Activated T-cell treated with anti-CD3 and anti-CD28 coated beads, Interleukin-2, amount 50 U/mL, for 24 hours (primary cell): Measurements from ENCODE around the gene CHRNB1.

Experiments used
- DNase-seq: peaks from one replicate; pipeline ENCODE4 v3.0.0-alpha.2; 2020
- H3K27ac Mint-ChIP-seq: 2 replicates; pipeline ENCODE4 v1.8.0; 2020; ENCODE audit warnings: mild to moderate bottlenecking, mixed read lengths
- H3K27me3 Mint-ChIP-seq: 2 replicates; pipeline ENCODE4 v1.8.0; 2020; ENCODE audit warnings: mixed read lengths
- H3K36me3 Mint-ChIP-seq: 2 replicates; pipeline ENCODE4 v1.8.0; 2020; ENCODE audit warnings: low read depth, mixed read lengths
- H3K4me1 Mint-ChIP-seq: 2 replicates; pipeline ENCODE4 v1.8.0; 2020; ENCODE audit warnings: low read depth, mixed read lengths
- H3K4me3 Mint-ChIP-seq: 2 replicates; pipeline ENCODE4 v1.8.0; 2020; ENCODE audit warnings: mild to moderate bottlenecking, moderate library complexity, mixed read lengths
- H3K9me3 Mint-ChIP-seq: 2 replicates; pipeline ENCODE4 v1.8.0; 2020; ENCODE audit warnings: mixed read lengths

The CHRNB1 gene

DNA sequence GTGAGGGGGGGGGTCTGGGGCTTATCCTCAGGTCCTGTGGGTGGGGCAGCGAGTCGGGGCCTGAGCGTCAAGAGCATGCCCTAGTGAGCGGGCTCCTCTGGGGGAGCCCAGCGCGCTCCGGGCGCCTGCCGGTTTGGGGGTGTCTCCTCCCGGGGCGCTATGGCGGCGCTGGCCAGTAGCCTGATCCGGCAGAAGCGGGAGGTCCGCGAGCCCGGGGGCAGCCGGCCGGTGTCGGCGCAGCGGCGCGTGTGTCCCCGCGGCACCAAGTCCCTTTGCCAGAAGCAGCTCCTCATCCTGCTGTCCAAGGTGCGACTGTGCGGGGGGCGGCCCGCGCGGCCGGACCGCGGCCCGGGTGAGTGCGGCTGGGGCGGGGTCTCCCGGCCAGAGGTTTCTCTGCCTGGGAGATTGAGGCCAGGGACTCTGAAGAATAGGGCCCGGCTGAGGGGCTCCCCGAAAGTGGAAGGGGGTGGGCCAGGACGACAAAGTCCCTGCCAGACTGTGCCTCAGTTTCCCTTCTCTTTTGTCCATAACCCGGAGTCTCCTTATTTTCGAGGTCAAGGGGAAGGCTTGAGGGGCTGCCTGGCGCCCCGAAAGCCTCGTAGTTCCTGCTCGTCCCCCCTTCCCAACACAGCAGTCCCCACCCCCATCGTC lies 5.3 kb upstream of the CHRNB1 start, which contains the start of gene FGF11:
Gene FGF11 (plus strand): TSS at position 51 of the 651 bp plus-strand sequence. CDS start 109 bp downstream, at position 160.
- H3K27me3 Mint-ChIP-seq, result peaks cover 57% of the 10 kb centered on the region
- peaks cover 10% of the 10 kb centered on the region for H3K36me3 Mint-ChIP-seq
- no peak within 1 kb of the TSS for H3K27ac Mint-ChIP-seq
- no peak for DNase-seq
- H3K4me1 Mint-ChIP-seq, result peaks cover 49% of the 10 kb centered on the region
- no peaks in the 10 kb centered on the region for H3K9me3 Mint-ChIP-seq
- H3K4me3 Mint-ChIP-seq, result peak within 1 kb of the TSS; percentile 91

DNA sequence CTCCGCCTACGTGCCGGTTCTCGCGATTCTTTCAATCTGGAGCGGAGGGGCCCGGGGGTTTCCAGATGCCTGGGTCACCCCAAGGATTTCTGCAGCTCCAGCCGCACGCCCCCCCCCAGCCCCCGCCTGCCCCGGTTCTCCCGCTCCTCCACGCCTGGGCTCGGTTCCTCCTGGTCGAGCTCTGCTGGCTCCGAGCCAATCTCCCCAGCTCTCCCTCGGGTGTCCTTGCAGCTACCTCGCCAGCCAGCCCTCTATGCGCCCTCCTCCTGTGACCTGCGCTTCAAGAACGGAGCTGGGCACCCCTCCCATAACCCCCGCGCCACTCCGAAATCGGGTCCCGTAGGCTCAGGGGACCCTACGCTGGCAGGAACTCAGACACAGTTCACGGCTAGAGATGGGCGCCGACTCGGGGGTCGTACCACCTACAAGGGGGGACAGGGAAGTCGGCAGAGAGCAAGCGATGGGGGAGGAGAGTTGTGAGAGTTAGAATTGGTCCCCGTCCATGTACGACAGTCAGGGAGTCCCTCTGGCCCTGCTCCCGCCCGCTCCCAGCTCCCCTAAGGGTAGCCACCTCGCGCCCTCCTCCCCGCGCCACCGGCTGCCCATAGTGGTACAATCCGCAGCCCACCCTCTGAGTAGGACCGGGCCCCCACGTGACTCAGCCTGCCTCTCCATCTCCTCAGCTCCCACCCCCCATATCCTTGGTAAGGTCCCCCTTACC lies 4.6 kb upstream of the CHRNB1 start:
- Mint-ChIP-seq H3K9me3 (no peaks in the 10 kb centered on the region), H3K4me3 (peak overlapping the region; percentile 76), H3K27me3 (peaks cover 63% of the 10 kb centered on the region), H3K4me1 (peaks cover 51% of the 10 kb centered on the region), H3K36me3 (peaks cover 9% of the 10 kb centered on the region), H3K27ac (no peak overlapping the region)
- DNase-seq, result peak; percentile 49

DNA sequence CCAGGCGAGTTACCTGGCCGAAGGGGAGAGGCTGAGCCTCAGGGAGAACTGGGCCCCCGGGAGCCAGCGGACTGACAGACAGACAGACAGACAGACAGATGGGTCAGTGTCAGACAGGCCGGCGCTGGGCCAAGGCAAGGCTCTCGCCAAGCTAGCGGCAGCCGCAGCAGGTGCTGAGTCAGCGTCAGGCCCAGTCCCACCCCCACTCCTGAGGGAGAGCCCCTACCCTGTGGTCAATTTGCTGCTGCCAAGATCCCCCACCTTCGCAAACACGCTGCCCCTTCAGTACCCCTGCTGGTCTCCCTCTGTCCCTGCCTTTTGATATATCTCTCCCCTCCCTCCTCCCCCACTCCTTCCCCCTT lies 4.0 kb upstream of the CHRNB1 start:
- Mint-ChIP-seq H3K4me3 (peak overlapping the region; percentile 76), H3K36me3 (peaks cover 6% of the 10 kb centered on the region), H3K27me3 (peaks cover 68% of the 10 kb centered on the region), H3K9me3 (no peaks in the 10 kb centered on the region), H3K27ac (no peak overlapping the region), H3K4me1 (peaks cover 53% of the 10 kb centered on the region)
- DNase-seq, result peak; percentile 46

DNA sequence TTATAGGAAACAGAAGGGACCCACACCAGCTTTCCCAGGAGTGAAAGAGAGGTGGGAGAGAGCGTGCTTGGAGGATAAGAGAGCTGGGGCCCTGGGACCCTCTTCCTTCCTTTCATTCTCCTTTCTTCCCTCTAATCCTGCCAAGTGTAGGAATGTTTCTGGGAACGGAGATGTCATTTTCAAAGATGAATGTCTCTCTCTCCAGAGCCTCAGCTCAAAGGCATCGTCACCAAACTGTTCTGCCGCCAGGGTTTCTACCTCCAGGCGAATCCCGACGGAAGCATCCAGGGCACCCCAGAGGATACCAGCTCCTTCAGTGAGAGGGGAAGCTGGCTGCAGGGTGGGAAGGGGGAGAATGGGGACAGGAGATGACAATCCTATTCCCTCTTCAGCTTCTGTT lies 3.6 kb upstream of the CHRNB1 start:
- H3K4me3 Mint-ChIP-seq, result no peak overlapping the region
- peaks cover 6% of the 10 kb centered on the region for H3K36me3 Mint-ChIP-seq
- no peaks in the 10 kb centered on the region for H3K9me3 Mint-ChIP-seq
- peaks cover 51% of the 10 kb centered on the region for H3K4me1 Mint-ChIP-seq
- no peak overlapping the region for H3K27ac Mint-ChIP-seq
- no peak for DNase-seq
- peaks cover 73% of the 10 kb centered on the region for H3K27me3 Mint-ChIP-seq

DNA sequence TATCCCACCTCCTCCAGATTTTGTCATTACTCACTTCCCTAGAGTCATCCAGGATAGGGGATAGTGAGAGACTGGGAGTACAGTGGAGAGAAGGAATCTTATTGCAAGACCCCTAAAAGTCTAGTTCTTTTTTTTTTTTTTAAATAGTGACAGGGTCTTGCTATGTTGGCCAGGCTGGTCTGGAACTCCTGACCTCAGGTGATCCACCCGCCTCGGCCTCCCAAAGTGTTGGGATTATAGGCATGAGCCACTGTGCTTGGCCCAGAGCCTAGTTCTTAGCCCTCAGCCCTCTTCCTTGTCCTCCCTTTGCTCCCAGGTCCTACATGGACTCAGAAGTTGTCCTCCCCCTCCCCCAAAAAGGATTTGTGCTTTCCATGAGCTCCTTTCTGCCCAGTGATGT lies 2.7 kb upstream of the CHRNB1 start:
- Mint-ChIP-seq H3K36me3 (peaks cover 5% of the 10 kb centered on the region), H3K4me3 (no peak overlapping the region), H3K9me3 (no peaks in the 10 kb centered on the region), H3K4me1 (peaks cover 45% of the 10 kb centered on the region), H3K27ac (no peak overlapping the region), H3K27me3 (peaks cover 82% of the 10 kb centered on the region)
- no peak for DNase-seq

DNA sequence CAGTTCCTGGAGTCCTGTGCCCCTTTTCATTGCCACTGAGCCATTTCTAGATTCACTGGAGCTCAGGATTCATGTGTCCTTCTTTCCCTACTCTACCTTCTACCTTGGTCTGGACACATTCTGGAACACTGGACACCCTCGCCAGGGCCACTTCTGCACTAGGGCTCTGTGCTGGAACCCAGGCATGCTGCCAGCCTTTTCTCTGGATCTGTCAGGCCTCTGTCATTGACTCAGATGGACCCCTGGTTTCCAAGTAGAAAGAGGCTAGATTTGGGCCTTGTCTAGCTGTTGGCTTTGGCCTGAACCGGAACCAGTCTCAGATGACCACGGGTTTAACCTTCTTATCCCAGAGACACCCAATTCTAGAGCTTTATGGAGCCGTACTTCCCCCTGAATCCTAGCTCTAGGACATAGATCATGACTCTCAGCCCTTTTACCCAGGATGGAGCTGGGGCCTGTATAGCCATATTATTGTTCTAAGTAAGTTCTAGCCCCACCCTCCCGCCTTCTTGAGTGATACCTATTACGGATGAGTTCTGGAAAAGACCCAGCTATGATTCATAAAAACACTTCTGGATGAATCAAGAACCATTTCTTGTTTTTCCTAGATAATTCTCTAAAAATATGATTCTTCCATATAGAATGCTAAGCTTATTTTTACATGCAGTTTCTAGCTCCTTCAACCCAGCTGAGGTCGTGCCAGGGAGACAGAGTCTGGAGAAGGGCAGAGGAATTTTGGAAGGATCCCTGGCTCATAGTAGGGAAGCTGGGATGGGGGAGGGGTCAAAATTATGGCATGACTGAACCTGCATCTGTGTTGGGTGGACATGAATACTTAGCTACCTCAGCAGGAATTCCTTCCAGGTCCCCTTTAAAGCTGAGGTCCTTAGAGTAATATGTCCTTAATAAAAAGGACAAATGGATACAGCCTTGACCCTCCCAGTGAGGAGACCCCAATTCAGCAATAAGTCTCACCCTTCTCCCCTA lies 1.1 kb upstream of the CHRNB1 start:
- Mint-ChIP-seq H3K4me3 (no peak overlapping the region), H3K36me3 (no peaks in the 10 kb centered on the region), H3K4me1 (peaks cover 31% of the 10 kb centered on the region), H3K9me3 (no peaks in the 10 kb centered on the region), H3K27me3 (peaks cover 82% of the 10 kb centered on the region), H3K27ac (no peak overlapping the region)
- DNase-seq, result no peak

DNA sequence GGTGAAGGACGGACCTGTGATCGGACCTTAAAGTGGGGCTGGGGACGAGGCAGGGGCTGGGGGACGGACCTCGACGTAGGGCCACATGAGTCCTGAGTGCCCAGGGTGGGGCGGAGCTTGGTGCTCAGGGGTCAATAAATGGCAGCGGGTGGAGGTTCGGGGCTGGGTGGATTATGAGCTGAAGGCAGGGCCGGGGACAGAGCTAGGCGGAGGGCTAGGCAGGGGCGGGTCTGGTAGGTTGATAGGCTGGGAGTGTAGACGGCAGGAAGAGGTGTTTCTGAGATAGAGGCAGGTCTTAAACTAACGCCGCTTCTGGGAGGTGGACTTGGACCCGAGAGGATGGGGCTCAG lies 733 bp downstream of the CHRNB1 start:
- Mint-ChIP-seq H3K27ac (no peak overlapping the region), H3K4me1 (peaks cover 19% of the 10 kb centered on the region), H3K27me3 (peaks cover 69% of the 10 kb centered on the region), H3K9me3 (no peaks in the 10 kb centered on the region), H3K36me3 (no peaks in the 10 kb centered on the region), H3K4me3 (peak overlapping the region; percentile 66)
- DNase-seq, result peak; percentile 46

DNA sequence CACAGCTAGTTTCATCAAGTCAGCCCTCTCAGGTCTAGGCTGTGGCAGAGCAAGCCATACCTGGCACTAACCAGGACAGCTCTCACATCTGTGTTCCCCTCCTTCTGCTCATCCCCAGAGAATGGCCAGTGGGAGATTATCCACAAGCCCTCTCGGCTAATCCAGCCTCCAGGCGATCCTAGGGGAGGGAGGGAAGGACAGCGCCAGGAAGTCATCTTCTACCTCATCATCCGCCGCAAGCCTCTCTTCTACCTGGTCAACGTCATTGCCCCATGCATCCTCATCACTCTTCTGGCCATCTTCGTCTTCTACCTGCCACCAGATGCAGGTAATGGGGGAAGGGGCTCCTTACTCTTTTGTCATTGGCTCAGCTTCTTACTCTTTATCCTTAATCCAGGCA lies 3.6 kb downstream of the CHRNB1 start:
- DNase-seq, result no peak
- H3K27me3 Mint-ChIP-seq, result peaks cover 42% of the 10 kb centered on the region
- H3K4me1 Mint-ChIP-seq, result peaks cover 16% of the 10 kb centered on the region
- no peak overlapping the region for H3K4me3 Mint-ChIP-seq
- H3K36me3 Mint-ChIP-seq, result no peaks in the 10 kb centered on the region
- no peaks in the 10 kb centered on the region for H3K9me3 Mint-ChIP-seq
- H3K27ac Mint-ChIP-seq, result no peak overlapping the region

DNA sequence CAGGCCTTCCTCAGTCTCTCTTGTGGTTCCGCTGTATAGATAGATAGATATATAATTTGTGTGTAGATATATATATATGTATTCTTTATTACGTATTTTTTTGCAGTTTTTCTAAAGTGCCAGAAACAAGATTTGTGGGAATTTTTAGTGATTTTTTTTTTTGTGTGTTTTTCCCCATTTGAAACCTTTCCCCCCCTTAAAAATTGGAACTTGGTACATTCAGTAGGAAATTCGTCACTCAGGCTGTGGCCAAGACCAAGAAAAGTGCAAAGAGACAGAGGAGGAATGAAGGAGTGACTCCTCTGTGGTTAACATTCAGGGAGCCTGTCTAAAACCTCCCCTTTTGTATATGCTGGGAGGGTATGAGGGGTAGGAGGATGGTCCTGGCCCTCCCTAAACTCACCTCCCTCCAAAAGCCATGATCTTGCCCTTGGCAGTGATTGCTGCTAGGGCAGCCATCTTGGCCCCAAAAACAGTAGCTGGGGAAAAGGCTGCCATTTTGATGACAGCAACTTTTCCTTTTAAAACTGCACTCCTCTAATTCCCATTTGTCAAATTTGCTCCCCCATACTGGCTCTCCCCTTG lies 15.2 kb downstream of the CHRNB1 start:
- peaks cover 38% of the 10 kb centered on the region for H3K36me3 Mint-ChIP-seq
- H3K4me3 Mint-ChIP-seq, result no peak overlapping the region
- H3K27ac Mint-ChIP-seq, result no peak overlapping the region
- H3K9me3 Mint-ChIP-seq, result no peaks in the 10 kb centered on the region
- no peak for DNase-seq
- peaks cover 17% of the 10 kb centered on the region for H3K4me1 Mint-ChIP-seq
- H3K27me3 Mint-ChIP-seq, result no peaks in the 10 kb centered on the region

DNA sequence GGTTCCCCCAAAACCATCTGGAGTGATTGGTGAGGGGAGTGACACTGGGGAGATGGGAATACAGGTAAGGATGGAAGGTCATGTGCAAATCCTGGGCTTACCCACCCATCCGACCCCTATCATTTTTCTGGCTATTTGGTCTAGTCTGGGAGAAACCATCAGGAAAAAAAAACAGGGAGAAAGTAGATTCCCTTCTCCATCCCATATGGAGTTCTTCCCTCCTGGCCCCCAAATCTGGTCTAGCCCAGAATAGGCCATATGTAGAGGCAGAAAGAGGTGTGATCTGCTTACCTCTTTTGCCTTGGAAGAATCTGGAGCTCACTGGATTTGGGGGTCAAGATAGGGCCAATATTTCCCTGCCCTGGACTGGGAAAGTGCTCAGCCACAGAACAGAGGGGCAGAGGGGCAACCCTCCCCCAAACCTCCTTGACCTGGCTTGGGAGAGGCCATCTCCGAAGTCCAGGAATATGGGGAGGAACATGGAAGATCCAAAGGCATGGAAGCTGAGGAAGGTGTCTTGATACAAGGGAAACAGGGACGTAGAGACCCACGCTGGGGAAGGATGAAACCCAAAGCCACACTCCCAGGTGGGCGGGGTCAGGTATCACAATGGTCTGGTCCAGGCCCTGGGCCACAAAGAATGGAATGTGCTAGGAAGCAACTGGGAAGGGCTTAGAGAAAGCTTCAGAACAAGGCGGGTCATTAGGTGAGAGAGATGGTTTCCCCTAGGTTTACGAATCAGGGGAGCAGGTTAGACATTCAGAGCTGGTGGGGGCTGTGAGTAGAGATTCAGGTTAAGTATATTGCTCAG lies 16.2 kb downstream of the CHRNB1 start:
- no peaks in the 10 kb centered on the region for H3K27me3 Mint-ChIP-seq
- H3K27ac Mint-ChIP-seq, result no peak overlapping the region
- DNase-seq, result no peak
- no peak overlapping the region for H3K4me3 Mint-ChIP-seq
- H3K4me1 Mint-ChIP-seq, result peaks cover 13% of the 10 kb centered on the region
- H3K9me3 Mint-ChIP-seq, result no peaks in the 10 kb centered on the region
- peaks cover 35% of the 10 kb centered on the region for H3K36me3 Mint-ChIP-seq

DNA sequence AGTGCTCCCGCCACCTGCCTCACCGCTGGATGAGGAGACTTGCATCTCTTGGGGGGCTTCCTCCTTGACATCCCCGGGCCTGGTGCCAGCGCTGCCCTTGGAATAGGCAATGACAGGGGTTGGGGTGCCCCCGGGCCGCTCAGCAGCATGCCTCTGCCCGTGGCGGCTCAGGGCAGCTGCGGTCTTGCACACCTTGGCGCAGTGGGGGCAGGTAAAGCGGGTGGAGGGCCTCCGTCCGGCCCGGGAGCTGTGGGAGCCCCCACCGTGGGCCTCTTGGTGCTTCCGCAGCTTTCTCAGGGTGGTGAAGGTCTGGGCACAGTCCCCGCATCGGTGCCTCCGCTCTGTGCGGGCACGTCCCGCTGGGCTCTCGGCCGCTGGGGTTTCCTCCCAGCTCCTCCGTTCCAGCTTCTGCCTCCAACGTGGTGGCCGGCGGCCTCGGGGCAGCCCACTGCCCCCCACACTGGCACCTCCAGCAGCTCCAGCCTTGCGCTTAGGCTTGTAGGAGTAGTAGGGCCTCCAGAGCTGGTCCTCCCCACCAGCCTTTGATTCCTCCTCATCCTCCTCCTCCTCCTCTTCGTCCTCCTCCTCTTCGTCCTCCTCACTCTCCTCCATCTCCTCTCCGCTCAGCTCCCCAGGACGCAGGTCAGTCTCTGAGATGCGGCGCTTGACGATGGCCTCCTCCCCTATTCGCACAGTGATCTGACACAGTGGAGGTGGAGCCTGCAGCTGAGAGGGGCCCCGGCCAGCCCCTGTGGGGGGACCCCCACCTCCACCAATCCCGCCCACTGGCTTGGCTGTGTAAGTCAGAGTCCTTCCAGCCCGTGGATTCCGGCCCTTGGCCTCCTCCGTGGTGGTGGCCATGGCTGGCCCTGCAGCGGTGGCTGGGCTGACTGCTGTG lies 17.9 kb downstream of the CHRNB1 start:
- peaks cover 13% of the 10 kb centered on the region for H3K4me1 Mint-ChIP-seq
- DNase-seq, result no peak
- H3K27ac Mint-ChIP-seq, result no peak overlapping the region
- H3K4me3 Mint-ChIP-seq, result no peak overlapping the region
- H3K9me3 Mint-ChIP-seq, result no peaks in the 10 kb centered on the region
- H3K27me3 Mint-ChIP-seq, result no peaks in the 10 kb centered on the region
- peaks cover 43% of the 10 kb centered on the region for H3K36me3 Mint-ChIP-seq

DNA sequence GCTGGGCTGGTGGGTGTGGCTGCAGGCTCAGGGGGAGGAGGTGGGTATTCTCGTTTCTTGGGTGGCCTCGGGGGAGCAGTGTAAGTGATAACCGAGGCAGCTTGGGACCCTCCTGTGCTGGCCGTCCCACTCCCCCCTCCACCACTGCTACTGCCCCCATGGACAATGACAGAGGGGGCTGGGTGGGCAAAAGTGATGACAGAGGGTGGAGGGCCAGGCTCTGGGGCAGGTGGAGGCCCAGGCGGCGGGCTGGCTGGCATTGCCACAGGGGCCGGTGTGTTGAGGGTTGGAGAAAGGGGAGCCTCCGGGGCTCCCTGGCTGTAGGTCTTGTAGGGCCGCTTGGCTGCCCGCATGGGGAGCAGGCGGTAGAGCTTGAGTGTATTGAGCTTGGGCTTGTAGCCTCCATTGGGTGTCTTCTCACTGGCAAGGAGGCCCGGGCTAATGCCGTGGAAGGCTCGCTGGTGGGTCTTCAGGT lies 18.5 kb downstream of the CHRNB1 start:
- H3K36me3 Mint-ChIP-seq, result peaks cover 43% of the 10 kb centered on the region
- DNase-seq, result no peak
- H3K9me3 Mint-ChIP-seq, result no peaks in the 10 kb centered on the region
- peaks cover 17% of the 10 kb centered on the region for H3K4me1 Mint-ChIP-seq
- no peak overlapping the region for H3K27ac Mint-ChIP-seq
- H3K4me3 Mint-ChIP-seq, result no peak overlapping the region
- no peaks in the 10 kb centered on the region for H3K27me3 Mint-ChIP-seq

DNA sequence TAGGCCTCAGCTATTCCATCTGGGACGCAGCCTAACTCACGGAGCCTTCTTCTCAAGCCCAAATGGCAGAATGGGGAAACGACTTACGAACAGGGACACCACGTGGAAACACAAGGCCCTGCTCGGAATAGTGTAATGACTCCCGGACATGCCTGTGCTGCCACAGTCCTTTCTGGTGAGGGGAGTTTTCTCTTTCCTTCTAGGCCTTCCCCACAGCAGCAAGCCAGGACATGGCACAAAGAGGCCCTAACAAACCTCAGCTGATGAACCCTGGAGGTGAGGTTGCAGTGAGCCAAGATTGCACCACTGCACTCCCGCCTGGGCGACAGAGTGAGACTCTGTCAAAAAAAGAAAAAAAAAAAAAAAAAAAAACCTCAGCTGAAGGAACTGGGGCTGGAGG lies 19.2 kb downstream of the CHRNB1 start:
- Mint-ChIP-seq H3K9me3 (no peaks in the 10 kb centered on the region), H3K4me1 (peaks cover 21% of the 10 kb centered on the region)

More for the DNA sequence above, 19.2 kb downstream of the CHRNB1 start:
- no peaks in the 10 kb centered on the region for H3K27me3 Mint-ChIP-seq
- H3K27ac Mint-ChIP-seq, result no peak overlapping the region
- peaks cover 46% of the 10 kb centered on the region for H3K36me3 Mint-ChIP-seq
- no peak overlapping the region for H3K4me3 Mint-ChIP-seq
- DNase-seq, result no peak
